Esophagus squamous epithelium (tissue), 4 donors: ENCODE results near the gene NT5C3A.
"Not testable (repeated sequence)": the region's sequence is repeated elsewhere in the genome, so short reads cannot be mapped to it uniquely, and the experiment has no call there.

Source experiments
- POLR2A ChIP-seq, 4 donors: fragments of 450-650 bp; IDR thresholded peaks; one replicate each; pipeline ENCODE4 v1.6.1; 2017; ENCODE audit warnings: antibody characterized with exemption in 4 of 4, mild to moderate bottlenecking in 4 of 4, moderate library complexity in 3 of 4
- TF ChIP-seq, protein P1 (sequence below), 6 experiments: fragments of 450-650 bp in 4 of 6; fragments of 200-600 bp in 2 of 6; sonication (generic) in 2 of 6; IDR thresholded peaks; one replicate each; pipeline ENCODE4 v1.5.1; 2016 to 2019; ENCODE audit warnings: antibody characterized with exemption in 6 of 6, mild to moderate bottlenecking in 4 of 6, moderate library complexity in 4 of 6

DNA sequence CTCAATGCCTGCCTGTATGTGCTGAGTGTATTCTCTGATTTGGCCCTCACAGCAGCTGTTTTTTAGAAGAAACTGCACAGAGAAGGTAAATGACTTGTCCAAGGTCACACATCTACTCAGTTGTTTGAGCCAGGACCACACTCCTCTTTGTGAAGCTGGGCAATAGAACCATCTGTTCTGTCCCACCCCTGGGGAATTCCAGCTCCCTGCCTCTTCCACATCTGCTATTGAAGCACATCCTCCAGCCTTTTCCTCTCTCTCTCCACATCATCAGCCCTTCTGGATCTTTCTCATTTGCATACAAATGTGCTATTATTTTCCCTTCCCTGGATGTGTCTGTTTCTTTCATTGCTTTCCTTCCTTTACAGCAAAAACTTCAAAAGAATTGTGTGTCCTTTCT is 59.5 kb downstream of the NT5C3A start:
- TF ChIP-seq POLR2A (IDR thresholded peaks at IDR 0.05) = not testable (repeated sequence)
- TF ChIP-seq, protein P1, sequence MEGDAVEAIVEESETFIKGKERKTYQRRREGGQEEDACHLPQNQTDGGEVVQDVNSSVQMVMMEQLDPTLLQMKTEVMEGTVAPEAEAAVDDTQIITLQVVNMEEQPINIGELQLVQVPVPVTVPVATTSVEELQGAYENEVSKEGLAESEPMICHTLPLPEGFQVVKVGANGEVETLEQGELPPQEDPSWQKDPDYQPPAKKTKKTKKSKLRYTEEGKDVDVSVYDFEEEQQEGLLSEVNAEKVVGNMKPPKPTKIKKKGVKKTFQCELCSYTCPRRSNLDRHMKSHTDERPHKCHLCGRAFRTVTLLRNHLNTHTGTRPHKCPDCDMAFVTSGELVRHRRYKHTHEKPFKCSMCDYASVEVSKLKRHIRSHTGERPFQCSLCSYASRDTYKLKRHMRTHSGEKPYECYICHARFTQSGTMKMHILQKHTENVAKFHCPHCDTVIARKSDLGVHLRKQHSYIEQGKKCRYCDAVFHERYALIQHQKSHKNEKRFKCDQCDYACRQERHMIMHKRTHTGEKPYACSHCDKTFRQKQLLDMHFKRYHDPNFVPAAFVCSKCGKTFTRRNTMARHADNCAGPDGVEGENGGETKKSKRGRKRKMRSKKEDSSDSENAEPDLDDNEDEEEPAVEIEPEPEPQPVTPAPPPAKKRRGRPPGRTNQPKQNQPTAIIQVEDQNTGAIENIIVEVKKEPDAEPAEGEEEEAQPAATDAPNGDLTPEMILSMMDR (IDR thresholded peaks at IDR 0.05) = not testable (repeated sequence)
